Measurements from ENCODE around the gene NAXE. TPM values are rescaled to one million over a fixed set of nuclear protein-coding genes. Genes with fewer than 3 reads are reported as not detected.
A peak's percentile ranks its signal among the peaks of the same experiment; 100 is the strongest.

NAXE gene
- total RNA-seq, 5 donors from 2014 or later (not counting 1 experiment from before 2014, with no cell fraction given), result 32.4 to 47.7 (median 41.7) TPM

DNA sequence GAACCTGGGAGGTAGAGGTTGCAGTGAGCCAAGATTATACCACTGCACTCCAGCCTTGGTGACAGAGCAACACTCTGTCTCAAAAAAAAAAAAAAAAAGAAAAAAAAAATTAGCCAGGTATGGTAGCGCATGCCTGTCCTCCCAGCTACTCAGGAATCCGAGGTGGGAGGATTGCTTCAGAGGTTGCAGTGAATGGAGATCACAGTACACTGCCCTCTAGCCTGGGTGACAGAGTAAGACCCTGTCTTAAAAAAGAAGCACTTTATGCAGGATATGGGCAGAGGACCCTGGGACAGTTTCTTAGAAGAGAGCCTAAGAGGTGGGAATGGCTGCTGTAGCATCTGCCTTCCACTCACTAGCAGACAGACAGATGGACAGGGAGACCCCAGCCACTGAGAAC, 42.2 kb upstream of the NAXE start:
- Mint-ChIP-seq H3K4me1 (peaks cover 0 to 8% (median 2%) of the 10 kb centered on the region in 3 donors), H3K27ac (peak overlapping the region in 1 of 2 donors; percentile 23), H3K27me3 (no peaks in the 10 kb centered on the region), H3K9me3 (no peaks in the 10 kb centered on the region), H3K4me3 (no peak overlapping the region), H3K36me3 (peaks cover 2% of the 10 kb centered on the region)
- H3K4me1 ChIP-seq (ENCODE audit: control insufficient read depth in 1 of 2, extremely low read depth in 1 of 2, insufficient read depth in 2 of 2, low read length in 2 of 2), result no peaks in the 10 kb centered on the region
- CTCF ChIA-PET, result interaction anchor here in 1 of 2 donors (0.6 kb wide), 1 partner anchor 63 kb away, joined by 3 read pairs; no protein-coding TSS in a partner anchor
- no peak overlapping the region for H3K4me3 ChIP-seq (ENCODE audit: control insufficient read depth in 1 of 2, extremely low read depth in 1 of 2, low read length in 1 of 2)
- H3K27ac ChIP-seq (ENCODE audit: low read length), result no peak overlapping the region
- POLR2A ChIA-PET, result no interaction called here
- H3K36me3 ChIP-seq (ENCODE audit: control insufficient read depth in 2 of 2, extremely low read depth in 1 of 2, insufficient read depth in 1 of 2, low read length in 1 of 2), result no peaks in the 10 kb centered on the region
- DNase-seq (peak in 1 of 35 experiments; percentile 17), ATAC-seq (replicated peaks in 1 of 4) (no peak)
- H3K9me3 ChIP-seq, result no peaks in the 10 kb centered on the region
- peaks cover 0 to 3% of the 10 kb centered on the region in 2 experiments for H3K27me3 ChIP-seq (replicated peaks in 1 of 2; ENCODE audit: control insufficient read depth in 2 of 2, extremely low read depth in 1 of 2, insufficient read depth in 2 of 2, low read length in 1 of 2)
- 100% methylated on average over 2 of the region's 2 CpGs for WGBS (ENCODE audit: insufficient coverage)

- DNase-seq (no peak), ATAC-seq (replicated peaks in 1 of 4) (no peak)
- Mint-ChIP-seq H3K4me3 (no peak overlapping the region), H3K4me1 (peaks cover 0 to 8% (median 2%) of the 10 kb centered on the region in 3 donors), H3K9me3 (no peaks in the 10 kb centered on the region), H3K27ac (no peak overlapping the region), H3K27me3 (no peaks in the 10 kb centered on the region), H3K36me3 (peaks cover 2% of the 10 kb centered on the region)
- 100% methylated on average over 1 of the region's 1 CpG for WGBS (ENCODE audit: insufficient coverage)
- Histone ChIP-seq H3K27ac (ENCODE audit: low read length) (no peak overlapping the region), H3K9me3 (no peaks in the 10 kb centered on the region), H3K27me3 (replicated peaks in 1 of 2; ENCODE audit: control insufficient read depth in 2 of 2, extremely low read depth in 1 of 2, insufficient read depth in 2 of 2, low read length in 1 of 2) (peaks cover 0 to 3% of the 10 kb centered on the region in 2 experiments), H3K4me3 (ENCODE audit: control insufficient read depth in 1 of 2, extremely low read depth in 1 of 2, low read length in 1 of 2) (no peak overlapping the region), H3K36me3 (ENCODE audit: control insufficient read depth in 2 of 2, extremely low read depth in 1 of 2, insufficient read depth in 1 of 2, low read length in 1 of 2) (no peaks in the 10 kb centered on the region), H3K4me1 (ENCODE audit: control insufficient read depth in 1 of 2, extremely low read depth in 1 of 2, insufficient read depth in 2 of 2, low read length in 2 of 2) (no peaks in the 10 kb centered on the region)
- POLR2A ChIA-PET, result no interaction called here
- CTCF ChIA-PET, result no interaction called here
These were observed 41.7 kb upstream of the NAXE start for GRCh38 chr1:156549831-156550230.

- no peak overlapping the region for H3K4me3 Mint-ChIP-seq
- Histone ChIP-seq H3K4me3 (ENCODE audit: control insufficient read depth in 1 of 2, extremely low read depth in 1 of 2, low read length in 1 of 2) (no peak overlapping the region), H3K9me3 (no peaks in the 10 kb centered on the region), H3K27ac (ENCODE audit: low read length) (no peak overlapping the region), H3K36me3 (ENCODE audit: control insufficient read depth in 2 of 2, extremely low read depth in 1 of 2, insufficient read depth in 1 of 2, low read length in 1 of 2) (no peaks in the 10 kb centered on the region), H3K4me1 (ENCODE audit: control insufficient read depth in 1 of 2, extremely low read depth in 1 of 2, insufficient read depth in 2 of 2, low read length in 2 of 2) (no peaks in the 10 kb centered on the region), H3K27me3 (replicated peaks in 1 of 2; ENCODE audit: control insufficient read depth in 2 of 2, extremely low read depth in 1 of 2, insufficient read depth in 2 of 2, low read length in 1 of 2) (peaks cover 0 to 3% of the 10 kb centered on the region in 2 experiments)
- no peaks in the 10 kb centered on the region for H3K27me3 Mint-ChIP-seq
- H3K4me1 Mint-ChIP-seq, result peaks cover 0 to 8% (median 2%) of the 10 kb centered on the region in 3 donors
- POLR2A ChIA-PET, result no interaction called here
- ATAC-seq (replicated peaks in 1 of 4) (no peak), DNase-seq (no peak)
- no peak overlapping the region for H3K27ac Mint-ChIP-seq
- 100% methylated on average over 3 of the region's 5 CpGs for WGBS (ENCODE audit: insufficient coverage)
- CTCF ChIA-PET, result interaction anchor here in 1 of 2 donors (0.8 kb wide), 1 partner anchor 28 kb away, joined by 4 read pairs; no protein-coding TSS in a partner anchor
- no peaks in the 10 kb centered on the region for H3K9me3 Mint-ChIP-seq
- peaks cover 2% of the 10 kb centered on the region for H3K36me3 Mint-ChIP-seq
These were observed 41.2 kb upstream of the NAXE start for GRCh38 chr1:156550346-156550745.

DNA sequence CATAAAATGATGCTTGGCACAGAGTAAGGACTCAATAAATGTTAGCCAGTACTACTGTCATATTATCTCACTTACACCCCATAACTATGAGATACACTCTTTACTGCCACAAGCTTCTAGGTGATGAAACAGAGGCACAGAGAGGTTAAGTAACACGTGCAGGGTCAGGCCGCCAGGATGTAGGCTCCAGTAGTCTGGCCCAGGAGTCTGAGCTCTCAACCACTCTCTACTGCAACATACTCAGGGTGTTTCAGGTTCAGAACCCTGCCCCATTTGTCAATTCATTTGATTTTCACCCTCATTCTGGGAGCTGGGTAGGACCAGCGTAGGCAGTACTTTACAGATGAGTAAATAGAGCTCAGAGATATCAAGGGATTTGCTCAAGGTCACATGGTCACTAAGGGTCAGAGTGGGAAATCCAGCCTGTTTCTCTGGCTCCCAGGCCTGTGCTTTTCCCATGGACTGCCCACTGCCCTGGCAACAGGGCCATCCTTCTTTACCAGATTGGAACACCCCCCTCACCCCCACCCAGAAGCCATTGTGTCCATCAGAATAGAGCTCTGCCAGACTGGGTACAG, 40.4 kb upstream of the NAXE start:
- no peak overlapping the region for H3K4me3 ChIP-seq (ENCODE audit: control insufficient read depth in 1 of 2, extremely low read depth in 1 of 2, low read length in 1 of 2)
- ChIA-PET CTCF (interaction anchor here in 1 of 2 donors (0.8 kb wide), 2 partner anchors 27 to 71 kb away, joined by 3 to 4 read pairs; no protein-coding TSS in a partner anchor), POLR2A (no interaction called here)
- no peak for ATAC-seq (replicated peaks in 1 of 4)
- peaks cover 0 to 3% of the 10 kb centered on the region in 2 experiments for H3K27me3 ChIP-seq (replicated peaks in 1 of 2; ENCODE audit: control insufficient read depth in 2 of 2, extremely low read depth in 1 of 2, insufficient read depth in 2 of 2, low read length in 1 of 2)
- WGBS (ENCODE audit: insufficient coverage), result 72% methylated on average over 3 of the region's 3 CpGs
- peaks cover 0 to 8% (median 2%) of the 10 kb centered on the region in 3 donors for H3K4me1 Mint-ChIP-seq
- no peaks in the 10 kb centered on the region for H3K36me3 ChIP-seq (ENCODE audit: control insufficient read depth in 2 of 2, extremely low read depth in 1 of 2, insufficient read depth in 1 of 2, low read length in 1 of 2)
- no peaks in the 10 kb centered on the region for H3K4me1 ChIP-seq (ENCODE audit: control insufficient read depth in 1 of 2, extremely low read depth in 1 of 2, insufficient read depth in 2 of 2, low read length in 2 of 2)
- peaks cover 2% of the 10 kb centered on the region for H3K36me3 Mint-ChIP-seq
- no peak overlapping the region for H3K27ac ChIP-seq (ENCODE audit: low read length)
- H3K9me3 Mint-ChIP-seq, result no peaks in the 10 kb centered on the region
- H3K27me3 Mint-ChIP-seq, result no peaks in the 10 kb centered on the region
- DNase-seq, result no peak
- no peaks in the 10 kb centered on the region for H3K9me3 ChIP-seq
- H3K4me3 Mint-ChIP-seq, result no peak overlapping the region
- H3K27ac Mint-ChIP-seq, result no peak overlapping the region

GRCh38 chr1:156551869-156552268, 39.7 kb upstream of the NAXE start:
- no peaks in the 10 kb centered on the region for H3K36me3 ChIP-seq (ENCODE audit: control insufficient read depth in 2 of 2, extremely low read depth in 1 of 2, insufficient read depth in 1 of 2, low read length in 1 of 2)
- no peaks in the 10 kb centered on the region for H3K9me3 ChIP-seq
- Mint-ChIP-seq H3K4me1 (peaks cover 0 to 8% (median 2%) of the 10 kb centered on the region in 3 donors), H3K9me3 (no peaks in the 10 kb centered on the region), H3K27ac (no peak overlapping the region), H3K27me3 (no peaks in the 10 kb centered on the region), H3K4me3 (no peak overlapping the region), H3K36me3 (peaks cover 2% of the 10 kb centered on the region)
- no peak overlapping the region for H3K27ac ChIP-seq (ENCODE audit: low read length)
- peaks cover 0 to 5% of the 10 kb centered on the region in 2 experiments for H3K27me3 ChIP-seq (replicated peaks in 1 of 2; ENCODE audit: control insufficient read depth in 2 of 2, extremely low read depth in 1 of 2, insufficient read depth in 2 of 2, low read length in 1 of 2)
- ATAC-seq (replicated peaks in 1 of 4) (no peak), DNase-seq (no peak)
- no peaks in the 10 kb centered on the region for H3K4me1 ChIP-seq (ENCODE audit: control insufficient read depth in 1 of 2, extremely low read depth in 1 of 2, insufficient read depth in 2 of 2, low read length in 2 of 2)
- H3K4me3 ChIP-seq (ENCODE audit: control insufficient read depth in 1 of 2, extremely low read depth in 1 of 2, low read length in 1 of 2), result no peak overlapping the region
- CTCF ChIA-PET, result no interaction called here
- 100% methylated on average over 1 of the region's 6 CpGs for WGBS (ENCODE audit: insufficient coverage)
- POLR2A ChIA-PET, result no interaction called here

DNA sequence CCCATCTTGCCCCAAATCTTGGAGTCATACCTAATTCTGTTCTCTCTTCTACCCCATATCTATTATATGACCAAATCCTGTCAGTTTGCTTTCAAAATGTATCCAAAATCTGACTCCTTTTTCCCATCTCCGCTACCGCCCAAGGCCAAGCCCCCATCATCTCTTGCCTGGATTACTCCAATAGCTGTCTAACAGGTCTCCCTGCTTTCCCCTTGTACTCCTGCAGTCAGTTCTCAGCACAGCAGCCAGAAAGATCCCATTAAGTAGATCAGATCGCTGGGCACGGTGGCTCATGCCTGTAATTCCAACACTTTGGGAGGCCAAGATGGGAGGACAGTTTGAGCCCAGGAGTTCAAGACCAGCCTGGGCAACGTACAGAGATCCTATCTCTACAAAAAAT, 39.1 kb upstream of the NAXE start:
- Histone ChIP-seq H3K4me3 (ENCODE audit: control insufficient read depth in 1 of 2, extremely low read depth in 1 of 2, low read length in 1 of 2) (no peak overlapping the region), H3K9me3 (no peaks in the 10 kb centered on the region), H3K4me1 (ENCODE audit: control insufficient read depth in 1 of 2, extremely low read depth in 1 of 2, insufficient read depth in 2 of 2, low read length in 2 of 2) (no peaks in the 10 kb centered on the region), H3K27me3 (replicated peaks in 1 of 2; ENCODE audit: control insufficient read depth in 2 of 2, extremely low read depth in 1 of 2, insufficient read depth in 2 of 2, low read length in 1 of 2) (peaks cover 0 to 5% of the 10 kb centered on the region in 2 experiments), H3K27ac (ENCODE audit: low read length) (no peak overlapping the region), H3K36me3 (ENCODE audit: control insufficient read depth in 2 of 2, extremely low read depth in 1 of 2, insufficient read depth in 1 of 2, low read length in 1 of 2) (no peaks in the 10 kb centered on the region)
- DNase-seq (no peak), ATAC-seq (replicated peaks in 1 of 4) (no peak)
- ChIA-PET POLR2A (no interaction called here), CTCF (no interaction called here)
- 50% methylated on average over 2 of the region's 5 CpGs for WGBS (ENCODE audit: insufficient coverage)
- no peak overlapping the region for H3K4me3 Mint-ChIP-seq
- H3K36me3 Mint-ChIP-seq, result peaks cover 2% of the 10 kb centered on the region
- peaks cover 0 to 8% (median 2%) of the 10 kb centered on the region in 3 donors for H3K4me1 Mint-ChIP-seq
- no peaks in the 10 kb centered on the region for H3K9me3 Mint-ChIP-seq
- no peaks in the 10 kb centered on the region for H3K27me3 Mint-ChIP-seq
- H3K27ac Mint-ChIP-seq, result no peak overlapping the region
